Left hindlimb (tissue), 1 donor: Measurements from ENCODE around the gene CRTC1.

Experiments
- DNase-seq: peaks from one replicate; pipeline ENCODE4 v3.0.0-alpha.2; 2018

Gene CRTC1

GRCh38 chr19:18772620-18773587, 89.4 kb downstream of the CRTC1 start:
- no peak for DNase-seq

DNA sequence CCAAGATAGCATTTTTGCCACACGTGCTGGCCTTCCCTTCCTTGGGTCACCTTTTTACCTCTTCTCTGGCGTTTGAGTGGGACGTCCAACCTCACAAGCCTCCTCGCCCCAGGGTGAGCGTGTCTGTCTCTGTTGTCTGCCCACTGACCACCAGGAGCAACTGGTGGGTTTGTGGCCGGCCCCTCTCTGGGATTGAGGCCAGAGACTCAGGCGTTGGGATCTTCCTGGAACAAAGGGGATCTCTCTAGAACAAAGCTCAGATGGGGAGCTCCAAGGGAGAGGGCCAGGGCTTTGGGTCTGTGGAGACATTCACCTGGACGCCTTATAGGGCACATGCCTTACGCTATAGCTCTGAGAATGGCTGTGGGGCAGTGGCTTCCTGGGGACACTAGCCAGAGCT, 90.2 kb downstream of the CRTC1 start:
- no peak for DNase-seq

DNA sequence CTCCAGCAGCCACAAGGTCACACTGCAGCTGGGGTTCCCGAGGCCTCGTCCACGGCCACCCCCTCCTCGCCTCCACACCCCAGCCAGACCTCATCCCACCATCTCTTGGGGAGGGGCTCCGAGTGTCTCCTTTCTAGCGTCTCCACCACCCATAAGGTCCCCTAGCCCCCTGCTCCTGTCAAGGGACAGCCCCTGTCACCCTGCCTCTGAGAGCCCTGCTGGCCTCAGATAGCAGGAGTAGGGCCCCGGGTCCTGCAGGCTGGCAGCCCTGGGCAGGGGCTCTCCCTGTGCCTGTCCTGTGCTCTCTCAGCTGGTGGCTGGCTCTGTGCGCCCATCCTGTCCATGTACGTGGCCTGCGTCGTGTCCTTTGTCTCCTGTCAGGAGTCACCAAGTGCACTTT, 90.6 kb downstream of the CRTC1 start:
- no peak for DNase-seq

DNA sequence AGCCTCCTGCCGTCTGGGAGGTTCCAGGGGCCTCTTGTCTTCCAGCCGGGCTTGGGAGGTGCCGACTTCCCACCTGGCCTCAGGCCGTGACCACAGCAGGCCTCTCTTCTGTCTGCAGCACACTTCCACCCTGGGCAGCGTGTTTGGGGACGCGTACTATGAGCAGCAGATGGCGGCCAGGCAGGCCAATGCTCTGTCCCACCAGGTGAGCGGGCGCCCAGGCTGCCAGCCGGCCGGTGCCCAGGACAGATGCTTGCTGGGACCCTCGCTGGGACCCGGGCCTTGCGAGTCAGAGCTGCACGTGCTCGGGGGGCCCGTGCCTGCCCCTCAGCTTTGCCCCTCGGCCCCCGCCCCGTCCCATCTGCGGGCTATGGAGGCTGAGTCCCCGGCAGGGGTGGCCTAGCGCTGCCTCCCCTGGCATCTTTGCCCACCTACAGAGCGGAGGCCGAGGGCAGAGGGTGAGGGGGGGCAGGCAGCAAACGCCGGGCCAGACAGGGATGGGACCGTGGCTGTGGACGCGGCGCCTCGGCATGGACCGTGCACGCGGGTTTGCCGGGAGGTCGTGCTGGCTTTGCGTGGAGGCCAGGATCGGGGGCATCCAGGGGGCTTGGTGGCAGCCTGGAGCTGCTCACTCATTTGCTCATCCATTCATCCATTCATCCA, 91.4 kb downstream of the CRTC1 start:
- no peak for DNase-seq

GRCh38 chr19:18775586-18776287, 92.3 kb downstream of the CRTC1 start:
- DNase-seq, result no peak

GRCh38 chr19:18776288-18776594, 92.8 kb downstream of the CRTC1 start:
- DNase-seq, result no peak

DNA sequence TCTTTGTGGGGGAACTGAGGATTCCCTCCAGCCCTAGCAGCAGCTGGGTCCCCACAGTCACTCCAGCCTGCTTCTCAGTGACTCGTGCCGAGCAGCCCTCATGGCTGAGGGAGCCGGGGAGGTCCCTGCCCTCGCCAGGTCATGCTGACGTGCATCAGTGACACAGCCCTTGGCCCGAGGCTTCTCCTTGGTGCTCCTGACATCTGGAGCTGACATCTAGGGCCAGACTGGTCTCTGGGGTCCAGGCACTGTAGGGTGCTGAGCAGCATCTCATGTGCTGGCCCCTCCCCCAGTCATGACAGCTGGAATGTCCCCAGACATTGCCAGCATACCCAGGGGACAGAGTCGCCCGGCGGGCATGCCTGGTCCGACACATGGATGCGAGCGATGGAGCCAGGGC, 93.3 kb downstream of the CRTC1 start:
- DNase-seq, result no peak

- no peak for DNase-seq
Measured at GRCh38 chr19:18777301-18778075, 94.0 kb downstream of the CRTC1 start.

- no peak for DNase-seq
Measured at GRCh38 chr19:18778076-18778389, 94.6 kb downstream of the CRTC1 start.

GRCh38 chr19:18778826-18779495, 95.5 kb downstream of the CRTC1 start:
- DNase-seq, result no peak

DNA sequence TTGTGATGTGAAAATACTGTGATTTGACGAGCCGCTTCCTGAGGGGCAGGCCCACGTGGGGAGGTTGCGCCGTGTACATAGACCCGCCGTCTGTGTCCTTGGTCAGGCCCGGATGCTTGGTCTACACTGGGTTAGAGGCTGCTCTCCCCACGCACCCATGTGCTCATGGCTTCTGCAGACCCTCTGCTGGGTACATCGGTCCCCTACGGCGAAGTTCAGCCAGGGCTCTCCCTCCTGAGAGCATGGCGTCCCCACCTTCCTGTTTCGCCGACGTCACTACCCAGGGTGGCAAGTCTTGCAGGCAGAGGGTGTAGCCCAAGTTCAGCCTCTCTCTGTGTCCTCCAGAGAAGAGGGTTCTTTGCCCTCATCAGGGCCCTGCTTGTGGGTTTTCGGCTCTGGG, 96.6 kb downstream of the CRTC1 start:
- no peak for DNase-seq

GRCh38 chr19:18780631-18781030, 97.2 kb downstream of the CRTC1 start:
- DNase-seq, result no peak

GRCh38 chr19:18781047-18781600, 97.6 kb downstream of the CRTC1 start:
- DNase-seq, result no peak

DNA sequence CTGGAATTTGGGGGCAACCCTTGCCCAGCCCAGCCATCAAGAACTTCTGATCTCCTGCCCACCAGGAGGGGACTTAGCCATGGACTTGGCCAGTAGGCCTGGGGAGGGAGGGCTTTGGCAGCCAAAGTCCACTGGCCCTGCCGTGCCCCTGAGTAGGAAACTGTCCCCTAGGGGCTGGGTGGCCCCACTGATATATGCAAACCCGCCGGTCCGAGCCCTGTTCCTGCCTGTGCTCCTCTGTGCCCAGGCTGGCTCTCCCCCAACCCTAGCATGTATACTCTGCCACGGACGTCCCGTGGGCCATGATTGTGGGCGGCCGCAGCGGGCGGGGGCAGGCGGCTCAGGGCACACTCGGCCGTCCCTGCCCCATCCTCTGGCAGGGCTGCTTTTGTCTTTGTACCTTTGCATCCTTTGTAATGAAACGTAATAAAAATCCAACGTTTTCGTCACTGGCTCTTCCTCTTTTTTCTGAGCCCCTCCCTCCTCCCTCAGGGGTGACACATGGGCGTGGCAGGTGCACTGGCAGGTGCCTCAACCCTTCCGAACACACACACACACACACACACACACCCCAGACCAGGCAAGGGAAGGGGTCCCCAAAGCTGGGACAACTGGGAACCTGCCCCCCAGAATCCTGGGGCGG, 98.5 kb downstream of the CRTC1 start:
- no peak for DNase-seq

- no peak for DNase-seq
Measured at GRCh38 chr19:18782559-18783225, 99.2 kb downstream of the CRTC1 start.

- no peak for DNase-seq
Measured at GRCh38 chr19:18783958-18784785, 100.7 kb downstream of the CRTC1 start.

DNA sequence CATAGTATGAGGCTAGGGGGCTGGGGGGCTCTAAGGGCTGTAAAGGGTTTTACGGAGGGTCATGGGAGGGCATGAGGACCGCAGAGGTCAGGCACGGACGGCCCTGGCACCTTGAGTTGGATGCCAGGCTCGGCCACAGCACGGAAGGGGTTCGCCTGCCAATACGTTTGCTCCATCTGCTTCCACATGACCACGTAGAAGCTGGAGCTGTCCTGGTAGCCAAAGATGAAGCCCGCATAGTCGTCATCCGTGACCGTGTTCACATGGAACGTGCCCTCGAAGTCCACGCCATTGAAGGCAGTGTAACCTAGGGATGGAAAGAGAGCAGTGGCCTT, 101.3 kb downstream of the CRTC1 start:
- DNase-seq, result no peak

DNA sequence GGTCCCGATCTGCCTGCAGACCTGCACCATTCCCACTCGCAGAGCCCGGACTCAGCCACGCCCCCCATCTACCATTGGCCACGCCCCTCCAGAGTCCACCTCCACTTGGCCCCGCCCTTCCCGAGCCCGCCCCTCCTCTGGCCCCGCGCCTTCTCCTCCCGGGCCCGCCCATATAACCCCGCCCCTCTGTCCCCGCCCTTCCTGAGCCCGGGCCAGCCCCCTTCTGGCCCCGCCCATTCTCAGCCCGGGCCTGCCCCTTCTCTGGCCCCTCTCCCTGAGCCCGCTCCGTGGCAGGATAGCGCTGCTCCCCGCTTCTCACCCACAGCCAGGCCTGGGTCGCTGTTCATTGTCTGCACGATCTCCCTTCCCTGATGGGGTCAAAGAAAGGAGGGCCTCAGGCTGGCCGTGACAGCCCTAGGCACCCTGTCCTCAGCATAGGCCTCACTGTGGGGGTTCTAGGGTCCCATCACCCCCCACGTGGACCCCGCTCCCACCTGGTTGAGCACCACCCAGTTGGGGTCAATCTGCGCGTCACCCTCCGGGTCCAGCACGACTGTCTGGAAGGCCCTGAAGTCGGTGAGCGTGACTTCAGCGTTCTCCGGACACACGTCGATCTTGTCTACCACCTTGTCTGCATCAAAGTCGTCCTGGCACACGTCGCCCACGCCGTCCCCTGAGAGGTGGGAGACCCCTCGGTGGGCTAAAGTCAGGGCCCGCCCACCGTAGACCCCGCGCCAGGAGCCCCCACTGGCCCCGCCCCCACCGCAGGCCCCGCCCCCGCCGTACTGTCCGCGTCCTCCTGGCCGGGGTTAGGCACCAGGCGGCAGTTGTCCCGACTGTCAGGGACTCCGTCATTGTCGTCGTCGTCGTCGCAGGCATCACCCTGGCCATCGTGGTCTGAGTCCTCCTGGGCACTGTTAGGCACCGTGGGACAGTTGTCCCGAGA, 102.0 kb downstream of the CRTC1 start:
- peak; percentile 85 for DNase-seq
